Hematopoietic multipotent progenitor cell treated with erythropoietin and hydrocortisone succinate and interleukin-3 and kit ligand, for 15 days (in vitro differentiated cells): ENCODE data around the gene TMIGD2.
"Not testable (repeated sequence)": the region's sequence is repeated elsewhere in the genome, so short reads cannot be mapped to it uniquely, and the experiment has no call there.

Source experiments
- DNase-seq: peaks from one replicate; pipeline ENCODE4 v3.0.0-alpha.2; 2015; ENCODE audit warnings: low spot score

The TMIGD2 gene

GRCh38 chr19:4267101-4267900 lies 34.9 kb downstream of the TMIGD2 start:
- DNase-seq = peak; percentile 73

DNA sequence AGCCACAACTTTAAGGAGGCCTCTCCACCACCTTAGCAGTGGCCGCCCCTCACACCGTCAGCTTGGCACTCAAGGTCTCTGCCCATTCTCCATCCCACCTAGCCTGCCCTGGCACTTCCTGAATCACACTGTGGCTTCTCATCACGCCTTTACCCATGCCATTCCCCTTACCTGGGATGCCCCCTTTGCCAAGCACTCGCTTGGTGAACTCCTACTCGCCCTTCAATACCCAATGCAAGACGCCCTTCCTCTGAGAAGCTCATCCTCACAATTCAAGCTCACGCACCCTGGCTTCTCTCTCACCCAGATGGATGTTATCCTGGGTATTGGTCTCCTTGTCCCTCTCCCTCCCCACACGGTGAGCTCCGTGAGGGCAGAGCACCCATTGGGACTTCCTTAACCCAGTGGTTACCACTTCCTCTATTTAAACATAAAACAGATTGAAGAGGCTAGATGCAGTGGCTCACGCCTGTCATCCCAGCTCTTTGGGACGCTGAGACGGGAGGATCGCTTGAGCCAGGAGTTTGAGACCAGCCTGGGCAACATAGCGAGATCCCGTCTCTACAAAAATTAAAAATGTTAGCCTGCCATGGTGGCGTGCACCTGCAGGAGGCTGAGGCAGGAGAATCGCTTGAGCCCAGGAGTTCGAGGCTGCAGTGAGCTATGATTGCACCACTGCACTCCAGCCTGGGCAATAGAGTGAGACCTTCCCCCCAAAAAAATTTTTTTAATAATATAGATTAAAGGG lies 35.8 kb downstream of the TMIGD2 start:
- no peak for DNase-seq

DNA sequence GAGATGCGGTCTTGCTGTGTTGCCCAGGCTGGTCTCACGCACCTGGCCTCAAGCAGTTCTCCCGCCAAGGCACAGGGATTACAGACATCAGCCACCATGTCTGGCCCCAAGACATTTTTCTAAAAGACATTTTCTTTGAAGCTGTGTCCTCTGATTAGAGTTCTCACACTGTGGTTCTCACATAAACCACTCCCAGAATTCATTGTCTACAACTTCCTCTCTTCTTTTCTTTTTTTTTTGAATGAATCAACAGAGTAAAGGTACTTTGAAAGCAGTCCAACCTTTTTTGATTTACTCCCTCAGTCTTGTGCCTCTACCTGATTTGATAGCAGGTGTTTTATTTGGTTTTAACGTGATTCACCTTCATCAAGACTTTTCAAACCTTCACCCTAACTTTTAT lies 37.4 kb downstream of the TMIGD2 start:
- DNase-seq = no peak

GRCh38 chr19:4260613-4261191 lies 41.5 kb downstream of the TMIGD2 start:
- DNase-seq = no peak

GRCh38 chr19:4258181-4258580 lies 44.0 kb downstream of the TMIGD2 start:
- no peak for DNase-seq

- DNase-seq = no peak
Observed at GRCh38 chr19:4257025-4257424, 45.2 kb downstream of the TMIGD2 start.

- no peak for DNase-seq
Observed at GRCh38 chr19:4256563-4256962, 45.6 kb downstream of the TMIGD2 start.

DNA sequence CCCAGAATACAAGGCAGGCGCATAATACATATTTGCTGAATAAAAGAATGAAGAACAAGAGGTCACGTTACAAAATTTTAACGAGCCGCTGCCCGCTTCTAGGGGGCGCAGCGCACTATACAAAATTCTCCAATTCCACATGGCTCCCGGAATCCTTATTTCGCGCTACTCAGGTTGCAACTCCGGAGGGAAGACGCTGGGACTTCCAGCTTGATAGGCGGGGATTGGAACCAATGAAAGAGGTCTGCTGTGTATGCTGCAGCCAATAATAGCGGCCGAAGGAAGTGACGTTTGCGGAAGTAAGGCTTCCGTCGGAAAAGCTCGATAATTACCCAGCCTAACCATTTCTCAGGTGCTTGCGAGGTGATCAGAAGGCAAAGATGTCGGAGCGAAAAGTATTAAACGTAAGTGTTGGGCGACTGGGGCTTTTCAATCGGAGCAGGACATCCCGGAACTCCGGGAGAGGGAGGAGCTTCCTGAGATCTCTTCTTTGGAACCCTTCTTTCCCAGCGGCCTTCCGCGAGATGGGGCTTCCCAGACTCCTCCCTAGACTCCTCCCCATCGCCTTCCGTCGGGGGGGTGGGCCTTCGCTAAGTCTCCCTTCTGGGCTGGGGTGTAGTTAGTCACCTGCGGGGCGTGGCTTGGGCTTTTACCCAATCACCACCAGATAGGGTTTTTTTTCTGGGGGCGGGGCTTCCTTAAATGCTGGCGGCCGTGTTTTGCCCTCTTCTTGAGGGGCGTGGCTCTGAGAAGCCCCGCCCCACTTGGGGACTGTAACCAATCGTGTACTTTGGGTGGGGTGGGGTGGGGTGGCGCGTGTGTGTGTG lies 55.2 kb downstream of the TMIGD2 start, which contains the start of gene YJU2:
Gene YJU2 (plus strand): TSS at position 314 of the 827 bp plus-strand sequence. CDS start 67 bp downstream, at position 381.
- peak; percentile 99 for DNase-seq

DNA sequence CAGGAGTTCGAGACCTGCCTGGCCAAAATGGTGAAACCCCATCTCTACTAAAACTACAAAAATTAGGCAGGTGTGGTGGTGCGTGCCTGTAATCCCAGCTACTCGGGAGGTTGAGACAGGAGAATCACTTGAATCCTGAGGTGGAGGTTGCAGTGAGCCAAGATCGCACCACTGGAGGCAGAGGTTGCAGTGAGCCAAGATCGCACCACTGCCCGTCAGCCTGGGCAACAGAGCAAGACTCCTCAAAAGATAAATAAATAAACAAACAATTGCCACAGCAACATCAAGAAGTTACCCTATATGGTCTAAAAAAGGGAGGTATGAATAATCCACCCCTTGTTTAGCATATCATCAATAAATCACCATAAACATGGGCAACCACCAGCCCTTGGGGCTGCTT lies 56.3 kb downstream of the TMIGD2 start:
- not testable (repeated sequence) for DNase-seq
